ENCODE results near the gene METTL9. TPM values are rescaled to one million over a fixed set of nuclear protein-coding genes. Genes with fewer than 3 reads are reported as not detected.

METTL9 gene
- total RNA-seq, 1 experiment from 2014 or later, result 50.7 TPM

- no peaks in the 10 kb centered on the region for H3K36me3 Mint-ChIP-seq (ENCODE audit: insufficient read depth, unreplicated experiment)
- no TSS peak for BruUV-seq (replicated peaks)
- H3K4me1 ChIP-seq, result no peaks in the 10 kb centered on the region
- intact Hi-C loops (cut with micrococcal nuclease; ENCODE audit: unreplicated experiment), result no loop called here
- H3K36me3 ChIP-seq (ENCODE audit: control insufficient read depth, insufficient read depth, low read length), result no peaks in the 10 kb centered on the region
- no peaks in the 10 kb centered on the region for H3K27me3 Mint-ChIP-seq (ENCODE audit: insufficient read depth, unreplicated experiment)
- ChIA-PET POLR2A (no interaction called here), CTCF (no interaction called here)
- no peak overlapping the region for H3K4me3 Mint-ChIP-seq (ENCODE audit: unreplicated experiment)
- H3K9me3 Mint-ChIP-seq (ENCODE audit: unreplicated experiment), result no peaks in the 10 kb centered on the region
- DNase-seq, result no peak
- no peaks in the 10 kb centered on the region for H3K4me1 Mint-ChIP-seq (ENCODE audit: low read depth, unreplicated experiment)
- H3K27me3 ChIP-seq (replicated peaks; ENCODE audit: control insufficient read depth, insufficient read depth, low read length), result no peaks in the 10 kb centered on the region
- no peak overlapping the region for H3K4me3 ChIP-seq (ENCODE audit: low read depth, low read length)
- H3K9me3 ChIP-seq, result no peaks in the 10 kb centered on the region
- no peak for TF ChIP-seq CTCF (IDR thresholded peaks at IDR 0.05; ENCODE audit: insufficient read depth in 1 of 2, low read depth in 1 of 2, low read length in 1 of 2, severe bottlenecking in 1 of 2, unreplicated experiment in 1 of 2)
- H3K27ac Mint-ChIP-seq (ENCODE audit: unreplicated experiment), result no peak overlapping the region
Observed at GRCh38 chr16:21590287-21590686, 9.1 kb upstream of the METTL9 start.

GRCh38 chr16:21590796-21591195 is 8.6 kb upstream of the METTL9 start:
- CTCF ChIA-PET, result no interaction called here
- POLR2A ChIA-PET, result no interaction called here
- no peaks in the 10 kb centered on the region for H3K27me3 ChIP-seq (replicated peaks; ENCODE audit: control insufficient read depth, insufficient read depth, low read length)
- Mint-ChIP-seq H3K27me3 (ENCODE audit: insufficient read depth, unreplicated experiment) (no peaks in the 10 kb centered on the region), H3K36me3 (ENCODE audit: insufficient read depth, unreplicated experiment) (no peaks in the 10 kb centered on the region), H3K9me3 (ENCODE audit: unreplicated experiment) (no peaks in the 10 kb centered on the region), H3K4me3 (ENCODE audit: unreplicated experiment) (no peak overlapping the region), H3K27ac (ENCODE audit: unreplicated experiment) (no peak overlapping the region), H3K4me1 (ENCODE audit: low read depth, unreplicated experiment) (no peaks in the 10 kb centered on the region)
- no peaks in the 10 kb centered on the region for H3K9me3 ChIP-seq
- H3K4me3 ChIP-seq (ENCODE audit: low read depth, low read length), result no peak overlapping the region
- TF ChIP-seq CTCF (IDR thresholded peaks at IDR 0.05; ENCODE audit: insufficient read depth in 1 of 2, low read depth in 1 of 2, low read length in 1 of 2, severe bottlenecking in 1 of 2, unreplicated experiment in 1 of 2), result no peak
- DNase-seq, result no peak
- intact Hi-C loops (cut with micrococcal nuclease; ENCODE audit: unreplicated experiment), result no loop called here
- no peaks in the 10 kb centered on the region for H3K36me3 ChIP-seq (ENCODE audit: control insufficient read depth, insufficient read depth, low read length)
- no TSS peak for BruUV-seq (replicated peaks)
- no peaks in the 10 kb centered on the region for H3K4me1 ChIP-seq

GRCh38 chr16:21592191-21592590 is 7.2 kb upstream of the METTL9 start:
- Mint-ChIP-seq H3K9me3 (ENCODE audit: unreplicated experiment) (no peaks in the 10 kb centered on the region), H3K27me3 (ENCODE audit: insufficient read depth, unreplicated experiment) (no peaks in the 10 kb centered on the region), H3K4me3 (ENCODE audit: unreplicated experiment) (no peak overlapping the region), H3K4me1 (ENCODE audit: low read depth, unreplicated experiment) (no peaks in the 10 kb centered on the region), H3K36me3 (ENCODE audit: insufficient read depth, unreplicated experiment) (no peaks in the 10 kb centered on the region), H3K27ac (ENCODE audit: unreplicated experiment) (no peak overlapping the region)
- H3K4me1 ChIP-seq, result no peaks in the 10 kb centered on the region
- no peak for TF ChIP-seq CTCF (IDR thresholded peaks at IDR 0.05; ENCODE audit: insufficient read depth in 1 of 2, low read depth in 1 of 2, low read length in 1 of 2, severe bottlenecking in 1 of 2, unreplicated experiment in 1 of 2)
- ChIA-PET POLR2A (no interaction called here), CTCF (no interaction called here)
- H3K4me3 ChIP-seq (ENCODE audit: low read depth, low read length), result no peak overlapping the region
- BruUV-seq (replicated peaks), result no TSS peak
- no peak for DNase-seq
- no peaks in the 10 kb centered on the region for H3K36me3 ChIP-seq (ENCODE audit: control insufficient read depth, insufficient read depth, low read length)
- no peaks in the 10 kb centered on the region for H3K9me3 ChIP-seq
- no peaks in the 10 kb centered on the region for H3K27me3 ChIP-seq (replicated peaks; ENCODE audit: control insufficient read depth, insufficient read depth, low read length)
- intact Hi-C loops (cut with micrococcal nuclease; ENCODE audit: unreplicated experiment), result no loop called here

Measured in Caco-2 (cell line).